K562 (cell line): Measurements from ENCODE around the gene CENPA. TPM values are rescaled to one million over a fixed set of nuclear protein-coding genes. Genes with fewer than 3 reads are reported as not detected.

Experiments used
- ADNP ChIP-seq: fragments of 200-800 bp; sonication (Bioruptor generic); IDR thresholded peaks from 2 replicates; pipeline ENCODE4 v1.6.1; 2016; ENCODE audit warnings: missing genetic modification characterization, missing compliant biosample characterization
- ARID3B ChIP-seq: fragments of 250-450 bp; sonication (Bioruptor Pico); IDR thresholded peaks from 2 replicates; pipeline ENCODE4 v1.4.0; 2020; ENCODE audit warnings: borderline replicate concordance
- BRCA1 ChIP-seq, 2 experiments: fragments of 450-650 bp in 1 of 2; sonication (generic) in 1 of 2; formaldehyde crosslinking in 1 of 2; IDR thresholded peaks; 2 replicates each; pipeline versions ENCODE4 v1.5.0 to v1.6.1; 2017 to 2020; ENCODE audit warnings: mild to moderate bottlenecking in 1 of 2, missing genetic modification reagents in 1 of 2
- CBFA2T3 ChIP-seq: fragments of 450-650 bp; IDR thresholded peaks from 2 replicates; pipeline ENCODE4 v1.6.1; 2017
- CHD1 ChIP-seq: fragments of 200-600 bp; sonication (generic); IDR thresholded peaks from one replicate; pipeline ENCODE4 v1.6.1; 2012; ENCODE audit warnings: mild to moderate bottlenecking, moderate library complexity, low read length, inconsistent platforms
- DPF2 ChIP-seq: fragments of 450-650 bp; IDR thresholded peaks from 2 replicates; pipeline ENCODE4 v1.6.1; 2016
- ELF2 ChIP-seq: fragments of 250-450 bp; sonication (Bioruptor Pico); IDR thresholded peaks from 2 replicates; pipeline ENCODE4 v1.5.0; 2021; ENCODE audit warnings: mild to moderate bottlenecking
- ETV1 ChIP-seq: fragments of 450-650 bp; conservative IDR thresholded peaks from 2 replicates; pipeline ENCODE4 v1.6.1; 2016; ENCODE audit warnings: missing genetic modification characterization, control low read depth, low read depth, missing compliant biosample characterization
- GTF2A2 ChIP-seq: IDR thresholded peaks from 2 replicates; pipeline ENCODE4 v1.6.1; 2016; ENCODE audit warnings: mild to moderate bottlenecking, missing genetic modification characterization, missing compliant biosample characterization
- HDAC2 ChIP-seq: fragments of 450-650 bp; IDR thresholded peaks from 2 replicates; pipeline ENCODE4 v1.6.1; 2016; ENCODE audit warnings: mild to moderate bottlenecking
- NCOR1 ChIP-seq: fragments of 450-650 bp; IDR thresholded peaks from 2 replicates; pipeline ENCODE4 v1.6.1; 2016; ENCODE audit warnings: mild to moderate bottlenecking, moderate library complexity
- RBFOX2 ChIP-seq: fragments of 200-400 bp; formaldehyde crosslinking; IDR thresholded peaks from 2 replicates; pipeline ENCODE4 v1.6.1; 2017; ENCODE audit warnings: low read depth, mild to moderate bottlenecking, low read length, moderate library complexity
- RCOR1 ChIP-seq, 2 experiments: IDR thresholded peaks; 2 replicates each; pipeline ENCODE4 v1.6.1; 2012; ENCODE audit warnings: low read depth in 2 of 2, low read length in 2 of 2, borderline replicate concordance in 1 of 2, improper control_type of control experiment in 1 of 2
- SMAD2 ChIP-seq: fragments of 150-350 bp; IDR thresholded peaks from 2 replicates; pipeline ENCODE4 v1.6.1; 2014; ENCODE audit warnings: low read depth, mild to moderate bottlenecking, low read length
- TGIF2 ChIP-seq: sonication (generic); formaldehyde crosslinking; IDR thresholded peaks from 2 replicates; pipeline ENCODE4 v1.8.1; 2022; ENCODE audit warnings: mild to moderate bottlenecking, missing genetic modification reagents, moderate library complexity
- TOE1 ChIP-seq, 2 experiments: fragments of 450-650 bp in 1 of 2; sonication (generic) in 1 of 2; formaldehyde crosslinking in 1 of 2; IDR thresholded peaks; 2 replicates each; pipeline versions ENCODE4 v1.7.1 to v1.8.0; 2016 to 2022; ENCODE audit warnings: borderline replicate concordance in 2 of 2, mild to moderate bottlenecking in 2 of 2, antibody characterized with exemption in 1 of 2, inconsistent platforms in 1 of 2, low read depth in 1 of 2, missing genetic modification reagents in 1 of 2, moderate library complexity in 1 of 2
- ZBTB43 ChIP-seq: sonication (generic); formaldehyde crosslinking; IDR thresholded peaks from 2 replicates; pipeline ENCODE4 v1.8.0; 2023; ENCODE audit warnings: mild to moderate bottlenecking, missing genetic modification reagents
- ZNF197 ChIP-seq: fragments of 200-800 bp; sonication (Bioruptor generic); IDR thresholded peaks from 2 replicates; pipeline ENCODE4 v1.6.1; 2016; ENCODE audit warnings: low read depth, missing genetic modification characterization, missing compliant biosample characterization
- ZNF79 ChIP-seq: fragments of 250-450 bp; sonication (Bioruptor Pico); IDR thresholded peaks from 2 replicates; pipeline ENCODE4 v1.4.0; 2020; ENCODE audit warnings: low read depth, mild to moderate bottlenecking, moderate library complexity
- polyA plus RNA-seq, 8 experiments: library from polyadenylated mRNA; depleted of rRNA in 4 of 8; stranded (reverse) in 5 of 8; unstranded in 3 of 8; fragments of >200 nt; fragmentation: Nextera tagmentation in 2 of 8; fragmentation: Illumina TruSeq in 1 of 8; extraction: Ambion mirVana in 2 of 8; extraction: Trizol in 1 of 8; gene quantifications; 2 replicates each; pipeline versions ENCODE4 v1.2.1 to v1.2.3, GENCODE V29; 2011 to 2014; ENCODE audit warnings: inconsistent platforms in 1 of 8, missing spikeins in 1 of 8
- total RNA-seq, 7 experiments: library from RNA; depleted of rRNA in 6 of 7; stranded (reverse); fragments of >200 nt in 6 of 7; fragmentation: Illumina TruSeq in 2 of 7; extraction: Trizol in 2 of 7; gene quantifications; 2 replicates each; pipeline versions ENCODE4 v1.2.1 to v1.2.3, GENCODE V29; 2011 to 2021; ENCODE audit warnings: low replicate concordance in 1 of 7

Gene CENPA
- total and polyA plus RNA-seq, 9 of the 15 experiments (the other 6 are each of a cell fraction or from before 2014, with no cell fraction given): 11.3 to 61.7 (median 44.7) TPM

DNA sequence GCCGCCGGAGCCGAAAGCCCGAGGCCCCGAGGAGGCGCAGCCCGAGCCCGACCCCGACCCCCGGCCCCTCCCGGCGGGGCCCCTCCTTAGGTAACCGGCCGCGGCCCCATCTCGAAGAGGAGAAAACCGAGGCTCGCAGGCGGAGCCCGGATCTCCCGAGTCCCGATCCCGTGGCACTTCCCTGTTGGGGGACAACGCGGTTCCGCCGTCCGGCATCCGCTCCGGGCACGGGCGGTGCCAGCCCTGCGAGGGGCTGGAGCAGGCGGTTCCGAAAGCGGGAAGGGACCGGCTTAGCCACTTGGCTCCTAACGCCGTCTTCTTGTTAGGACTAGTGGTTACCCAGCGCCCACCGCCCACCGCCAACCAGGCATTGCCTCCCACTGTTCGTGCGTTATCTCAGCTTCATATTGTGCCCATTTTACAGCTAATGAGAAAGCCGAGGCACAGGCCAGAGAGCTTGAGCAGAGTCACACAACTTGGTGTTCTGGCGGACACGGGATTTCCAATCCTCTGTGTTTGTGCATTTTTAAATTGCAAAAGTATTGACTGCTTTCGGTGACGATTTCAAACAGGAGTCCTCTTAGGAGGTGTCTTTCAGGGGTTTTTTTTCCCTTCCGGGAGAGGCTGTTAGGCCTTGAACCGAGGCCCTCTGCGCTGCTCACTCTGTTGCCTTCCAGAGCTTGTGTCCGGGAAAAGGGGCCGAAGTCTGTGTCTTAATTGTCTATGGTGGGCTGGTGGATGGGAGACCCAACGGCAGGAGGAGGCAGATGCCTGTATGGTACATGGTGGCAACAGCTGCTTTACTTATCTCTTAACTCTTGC, 562 bp downstream of the CENPA start (continued):
- TF ChIP-seq ZNF197 (CRISPR knock-in tag) (0 out of 2 replicates have a peak, but pooled peaks have one; percentile 53), SMAD2 (no peak), NCOR1 (no peak), HDAC2 (0 out of 2 replicates have a peak, but pooled peaks have one; percentile 8), ETV1 (0 out of 2 replicates have a peak, but pooled peaks have one; percentile 7), ELF2 (no peak), ADNP (tag) (peak; percentile 54), CBFA2T3 (no peak), RBFOX2 (peak; percentile 90), ARID3B (no peak), RCOR1 (IDR thresholded peaks at IDR 0.05; ENCODE audit: borderline replicate concordance in 1 of 2, low read depth in 2 of 2, low read length in 2 of 2) (peak in 1 of 2 experiments; percentile 44; a peak in 1 of 4 replicates), ZBTB43 (CRISPR knock-in tag) (peak; percentile 43; the same call in 1 of the 2 replicates), BRCA1 (IDR thresholded peaks at IDR 0.05) (no peak), BRCA1 (CRISPR knock-in tag; IDR thresholded peaks at IDR 0.05) (no peak), TGIF2 (CRISPR knock-in tag) (peak; percentile 96), TOE1 (IDR thresholded peaks at IDR 0.05; ENCODE audit: borderline replicate concordance) (no peak), TOE1 (CRISPR knock-in tag; IDR thresholded peaks at IDR 0.05; ENCODE audit: borderline replicate concordance, low read depth) (peak; percentile 48; the same call in 1 of the 2 replicates), GTF2A2 (tag) (0 out of 2 replicates have a peak, but pooled peaks have one; percentile 26), ZNF79 (CRISPR knock-in tag) (no peak), DPF2 (0 out of 2 replicates have a peak, but pooled peaks have one; percentile 7), CHD1 (peak; percentile 72)
